Measurements from ENCODE around the gene SFPQ.

Gene SFPQ

DNA sequence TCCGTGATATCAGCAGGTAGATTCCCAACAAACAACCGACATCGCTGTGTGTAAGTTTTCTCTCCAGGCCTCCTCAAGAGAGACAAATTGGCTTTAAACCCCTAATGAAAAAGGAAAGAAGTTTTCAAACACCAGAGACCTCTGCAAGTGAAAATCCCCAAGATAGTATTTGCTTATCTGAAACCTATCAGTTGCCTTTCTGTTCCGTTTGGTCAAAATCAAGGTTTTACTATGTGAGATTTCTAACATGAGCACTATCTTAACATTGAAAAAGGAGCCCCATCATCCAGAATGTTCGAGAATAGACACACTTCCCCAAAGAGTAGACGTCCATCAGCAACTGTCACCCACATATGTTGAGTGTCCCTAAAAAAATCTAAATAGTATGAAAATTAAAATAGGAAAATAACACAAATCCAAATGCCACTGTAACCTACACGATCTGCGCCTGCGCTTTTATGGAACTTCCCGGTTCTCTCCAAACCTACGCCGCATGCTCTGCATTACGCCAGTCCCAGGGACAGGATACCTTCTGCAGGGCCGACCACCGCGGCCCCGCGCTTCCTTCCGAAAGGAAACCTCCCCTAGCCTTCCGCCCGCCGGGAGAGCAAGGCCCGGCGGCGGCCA, 1.4 kb downstream of the SFPQ start:
- Histone ChIP-seq H3K18ac (ENCODE audit: low read length) (no peak overlapping the region), H3K79me1 (ENCODE audit: low read length) (no peaks in the 10 kb centered on the region), H3K27ac (ENCODE audit: low read depth, low read length) (no peak overlapping the region), H2BK15ac (replicated peaks; ENCODE audit: low read depth) (no peak overlapping the region), H4K8ac (ENCODE audit: low read depth, low read length) (no peak overlapping the region), H3K23ac (ENCODE audit: low read length) (no peak overlapping the region), H2BK5ac (ENCODE audit: low read length) (no peak overlapping the region), H3K4me3 (ENCODE audit: low read length) (peak overlapping the region; percentile 100), H3K9ac (ENCODE audit: low read length) (peak overlapping the region; percentile 96), H3K27me3 (ENCODE audit: insufficient read depth, low read length, poor library complexity) (no peaks in the 10 kb centered on the region), H3K56ac (ENCODE audit: low read length) (peak overlapping the region; percentile 94), H2AK5ac (ENCODE audit: low read length) (no peak overlapping the region), H2BK120ac (ENCODE audit: low read depth, low read length) (no peak overlapping the region), H3K79me2 (ENCODE audit: control insufficient read depth, insufficient read depth, low read length) (peaks cover 63% of the 10 kb centered on the region), H4K5ac (ENCODE audit: low read length) (no peak overlapping the region), H3K4me2 (ENCODE audit: low read length) (peak overlapping the region; percentile 75), H3K4me1 (ENCODE audit: control insufficient read depth, low read depth, low read length) (no peaks in the 10 kb centered on the region), H3K4ac (ENCODE audit: low read depth, low read length) (no peak overlapping the region), H3K36me3 (ENCODE audit: control insufficient read depth, insufficient read depth, low read length) (peaks cover 22% of the 10 kb centered on the region)
- DNase-seq: no peak
- WGBS (ENCODE audit: extremely low coverage, insufficient coverage, low lambda C conversion rate): no CpG with 5 or more reads among the region's 25 CpGs

DNA sequence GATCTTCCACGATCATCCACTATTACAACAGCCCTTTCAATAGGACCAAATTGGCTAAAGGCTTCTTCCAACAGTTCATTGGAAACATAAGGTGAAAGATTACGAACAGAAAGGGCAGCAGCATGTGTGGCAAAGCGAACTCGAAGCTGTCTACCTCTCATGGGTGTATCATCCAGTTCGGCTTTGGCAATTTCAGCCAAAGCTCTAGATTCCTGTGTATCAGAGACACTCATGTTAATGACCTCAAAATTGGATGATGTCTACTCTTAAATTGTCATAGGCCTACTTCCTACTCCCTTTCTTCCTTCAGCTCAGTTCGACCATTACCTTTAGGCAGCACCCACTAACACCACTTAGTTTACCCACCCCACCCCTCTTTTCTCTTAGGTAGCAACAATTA, 2.2 kb downstream of the SFPQ start:
- peak overlapping the region; percentile 79 for H3K56ac ChIP-seq (ENCODE audit: low read length)
- no peaks in the 10 kb centered on the region for H3K79me1 ChIP-seq (ENCODE audit: low read length)
- H3K4me3 ChIP-seq (ENCODE audit: low read length): peak overlapping the region; percentile 100
- H3K4ac ChIP-seq (ENCODE audit: low read depth, low read length): no peak overlapping the region
- H3K79me2 ChIP-seq (ENCODE audit: control insufficient read depth, insufficient read depth, low read length): peaks cover 69% of the 10 kb centered on the region
- peak overlapping the region; percentile 75 for H3K4me2 ChIP-seq (ENCODE audit: low read length)
- no peak overlapping the region for H3K23ac ChIP-seq (ENCODE audit: low read length)
- no peaks in the 10 kb centered on the region for H3K27me3 ChIP-seq (ENCODE audit: insufficient read depth, low read length, poor library complexity)
- H2BK120ac ChIP-seq (ENCODE audit: low read depth, low read length): no peak overlapping the region
- WGBS (ENCODE audit: extremely low coverage, insufficient coverage, low lambda C conversion rate): no CpG with 5 or more reads among the region's 6 CpGs
- no peak overlapping the region for H3K27ac ChIP-seq (ENCODE audit: low read depth, low read length)
- no peak overlapping the region for H2AK5ac ChIP-seq (ENCODE audit: low read length)
- H2BK15ac ChIP-seq (replicated peaks; ENCODE audit: low read depth): no peak overlapping the region
- H4K8ac ChIP-seq (ENCODE audit: low read depth, low read length): no peak overlapping the region
- no peak overlapping the region for H4K5ac ChIP-seq (ENCODE audit: low read length)
- peak overlapping the region; percentile 96 for H3K9ac ChIP-seq (ENCODE audit: low read length)
- H2BK5ac ChIP-seq (ENCODE audit: low read length): no peak overlapping the region
- H3K18ac ChIP-seq (ENCODE audit: low read length): no peak overlapping the region
- no peaks in the 10 kb centered on the region for H3K4me1 ChIP-seq (ENCODE audit: control insufficient read depth, low read depth, low read length)
- DNase-seq: no peak
- H3K36me3 ChIP-seq (ENCODE audit: control insufficient read depth, insufficient read depth, low read length): peaks cover 26% of the 10 kb centered on the region

- H3K27me3 ChIP-seq (ENCODE audit: insufficient read depth, low read length, poor library complexity): no peaks in the 10 kb centered on the region
- H3K79me1 ChIP-seq (ENCODE audit: low read length): peaks cover 4% of the 10 kb centered on the region
- H3K9ac ChIP-seq (ENCODE audit: low read length): no peak overlapping the region
- H2BK5ac ChIP-seq (ENCODE audit: low read length): no peak overlapping the region
- H4K5ac ChIP-seq (ENCODE audit: low read length): no peak overlapping the region
- peaks cover 33% of the 10 kb centered on the region for H3K36me3 ChIP-seq (ENCODE audit: control insufficient read depth, insufficient read depth, low read length)
- no CpG with 5 or more reads among the region's 20 CpGs for WGBS (ENCODE audit: extremely low coverage, insufficient coverage, low lambda C conversion rate)
- H2AK5ac ChIP-seq (ENCODE audit: low read length): no peak overlapping the region
- peaks cover 82% of the 10 kb centered on the region for H3K79me2 ChIP-seq (ENCODE audit: control insufficient read depth, insufficient read depth, low read length)
- no peak for DNase-seq
- H3K4me3 ChIP-seq (ENCODE audit: low read length): no peak overlapping the region
- H2BK15ac ChIP-seq (replicated peaks; ENCODE audit: low read depth): no peak overlapping the region
- no peak overlapping the region for H3K4me2 ChIP-seq (ENCODE audit: low read length)
- no peaks in the 10 kb centered on the region for H3K4me1 ChIP-seq (ENCODE audit: control insufficient read depth, low read depth, low read length)
- H2BK120ac ChIP-seq (ENCODE audit: low read depth, low read length): no peak overlapping the region
- no peak overlapping the region for H3K56ac ChIP-seq (ENCODE audit: low read length)
- no peak overlapping the region for H3K4ac ChIP-seq (ENCODE audit: low read depth, low read length)
- H3K23ac ChIP-seq (ENCODE audit: low read length): no peak overlapping the region
- H3K18ac ChIP-seq (ENCODE audit: low read length): no peak overlapping the region
- H3K27ac ChIP-seq (ENCODE audit: low read depth, low read length): no peak overlapping the region
- H4K8ac ChIP-seq (ENCODE audit: low read depth, low read length): no peak overlapping the region
Measured at GRCh38 chr1:35188578-35189392, 4.2 kb downstream of the SFPQ start.

DNA sequence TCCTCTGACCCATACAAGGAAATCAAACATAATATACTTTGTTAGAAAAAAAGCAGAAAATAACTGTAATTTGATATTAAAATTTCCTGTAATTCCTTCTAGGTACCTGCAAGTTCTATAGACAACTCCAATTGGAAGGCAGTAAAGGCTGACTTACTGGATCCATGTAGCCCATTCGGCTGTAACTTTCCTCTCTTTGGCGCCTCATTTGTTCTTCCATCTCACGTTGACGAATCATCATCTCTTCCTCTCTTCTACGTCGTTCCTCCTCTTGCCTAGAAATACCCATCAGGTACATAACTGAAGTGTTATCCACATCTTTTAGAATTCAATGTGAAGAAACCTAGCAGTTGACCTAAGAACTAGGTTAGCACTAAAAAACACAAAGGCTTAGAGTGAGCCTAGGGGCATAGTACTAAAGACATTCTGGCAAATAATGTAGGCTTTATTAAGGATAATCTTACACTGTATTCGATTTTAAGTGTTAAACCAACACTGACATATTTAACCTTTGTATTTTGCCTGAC, 5.1 kb downstream of the SFPQ start:
- no peak overlapping the region for H3K18ac ChIP-seq (ENCODE audit: low read length)
- no peaks in the 10 kb centered on the region for H3K27me3 ChIP-seq (ENCODE audit: insufficient read depth, low read length, poor library complexity)
- no peak overlapping the region for H3K4ac ChIP-seq (ENCODE audit: low read depth, low read length)
- H3K23ac ChIP-seq (ENCODE audit: low read length): no peak overlapping the region
- H3K79me2 ChIP-seq (ENCODE audit: control insufficient read depth, insufficient read depth, low read length): peaks cover 84% of the 10 kb centered on the region
- H2BK120ac ChIP-seq (ENCODE audit: low read depth, low read length): no peak overlapping the region
- no peak overlapping the region for H2BK5ac ChIP-seq (ENCODE audit: low read length)
- H3K79me1 ChIP-seq (ENCODE audit: low read length): peaks cover 4% of the 10 kb centered on the region
- no peak overlapping the region for H3K4me2 ChIP-seq (ENCODE audit: low read length)
- no peaks in the 10 kb centered on the region for H3K4me1 ChIP-seq (ENCODE audit: control insufficient read depth, low read depth, low read length)
- H3K4me3 ChIP-seq (ENCODE audit: low read length): no peak overlapping the region
- no peak overlapping the region for H3K56ac ChIP-seq (ENCODE audit: low read length)
- no peak overlapping the region for H3K27ac ChIP-seq (ENCODE audit: low read depth, low read length)
- H2AK5ac ChIP-seq (ENCODE audit: low read length): no peak overlapping the region
- no peak overlapping the region for H3K9ac ChIP-seq (ENCODE audit: low read length)
- no peak overlapping the region for H2BK15ac ChIP-seq (replicated peaks; ENCODE audit: low read depth)
- DNase-seq: no peak
- WGBS (ENCODE audit: extremely low coverage, insufficient coverage, low lambda C conversion rate): no CpG with 5 or more reads among the region's 7 CpGs
- H4K5ac ChIP-seq (ENCODE audit: low read length): no peak overlapping the region
- H4K8ac ChIP-seq (ENCODE audit: low read depth, low read length): no peak overlapping the region
- H3K36me3 ChIP-seq (ENCODE audit: control insufficient read depth, insufficient read depth, low read length): peaks cover 33% of the 10 kb centered on the region

DNA sequence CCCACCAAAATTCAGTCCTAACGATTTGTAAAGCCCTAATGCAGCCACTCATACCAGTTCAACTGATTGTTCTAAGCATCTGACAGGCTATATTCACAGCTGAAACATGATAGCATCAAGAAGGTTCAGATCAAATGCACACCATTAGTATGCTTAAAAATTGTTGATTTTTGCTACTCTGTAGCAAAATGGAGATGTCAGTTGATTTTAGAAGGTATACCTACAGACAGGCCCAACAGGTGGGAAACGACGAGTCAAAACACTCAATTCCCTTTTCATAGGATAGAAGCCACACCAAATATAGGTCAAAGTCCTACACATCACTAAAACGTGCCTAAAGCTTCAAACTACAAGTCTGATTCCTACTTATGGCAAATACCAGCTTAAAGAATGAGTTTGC, 6.7 kb downstream of the SFPQ start:
- H3K9ac ChIP-seq (ENCODE audit: low read length): no peak overlapping the region
- no peak overlapping the region for H3K4ac ChIP-seq (ENCODE audit: low read depth, low read length)
- H3K4me2 ChIP-seq (ENCODE audit: low read length): no peak overlapping the region
- no peak overlapping the region for H2AK5ac ChIP-seq (ENCODE audit: low read length)
- no peak overlapping the region for H3K4me3 ChIP-seq (ENCODE audit: low read length)
- no peak overlapping the region for H2BK15ac ChIP-seq (replicated peaks; ENCODE audit: low read depth)
- H4K5ac ChIP-seq (ENCODE audit: low read length): no peak overlapping the region
- peaks cover 78% of the 10 kb centered on the region for H3K79me2 ChIP-seq (ENCODE audit: control insufficient read depth, insufficient read depth, low read length)
- H2BK120ac ChIP-seq (ENCODE audit: low read depth, low read length): no peak overlapping the region
- H3K36me3 ChIP-seq (ENCODE audit: control insufficient read depth, insufficient read depth, low read length): peaks cover 37% of the 10 kb centered on the region
- H3K27me3 ChIP-seq (ENCODE audit: insufficient read depth, low read length, poor library complexity): no peaks in the 10 kb centered on the region
- H3K27ac ChIP-seq (ENCODE audit: low read depth, low read length): no peak overlapping the region
- no peaks in the 10 kb centered on the region for H3K4me1 ChIP-seq (ENCODE audit: control insufficient read depth, low read depth, low read length)
- no peak overlapping the region for H2BK5ac ChIP-seq (ENCODE audit: low read length)
- no CpG with 5 or more reads among the region's 4 CpGs for WGBS (ENCODE audit: extremely low coverage, insufficient coverage, low lambda C conversion rate)
- no peak overlapping the region for H3K18ac ChIP-seq (ENCODE audit: low read length)
- DNase-seq: no peak
- H3K79me1 ChIP-seq (ENCODE audit: low read length): peaks cover 6% of the 10 kb centered on the region
- no peak overlapping the region for H3K23ac ChIP-seq (ENCODE audit: low read length)
- no peak overlapping the region for H4K8ac ChIP-seq (ENCODE audit: low read depth, low read length)
- H3K56ac ChIP-seq (ENCODE audit: low read length): no peak overlapping the region
